ENCODE measurements around the gene TANK.
"Not testable (repeated sequence)": the region's sequence is repeated elsewhere in the genome, so short reads cannot be mapped to it uniquely, and the experiment has no call there.

TANK gene

DNA sequence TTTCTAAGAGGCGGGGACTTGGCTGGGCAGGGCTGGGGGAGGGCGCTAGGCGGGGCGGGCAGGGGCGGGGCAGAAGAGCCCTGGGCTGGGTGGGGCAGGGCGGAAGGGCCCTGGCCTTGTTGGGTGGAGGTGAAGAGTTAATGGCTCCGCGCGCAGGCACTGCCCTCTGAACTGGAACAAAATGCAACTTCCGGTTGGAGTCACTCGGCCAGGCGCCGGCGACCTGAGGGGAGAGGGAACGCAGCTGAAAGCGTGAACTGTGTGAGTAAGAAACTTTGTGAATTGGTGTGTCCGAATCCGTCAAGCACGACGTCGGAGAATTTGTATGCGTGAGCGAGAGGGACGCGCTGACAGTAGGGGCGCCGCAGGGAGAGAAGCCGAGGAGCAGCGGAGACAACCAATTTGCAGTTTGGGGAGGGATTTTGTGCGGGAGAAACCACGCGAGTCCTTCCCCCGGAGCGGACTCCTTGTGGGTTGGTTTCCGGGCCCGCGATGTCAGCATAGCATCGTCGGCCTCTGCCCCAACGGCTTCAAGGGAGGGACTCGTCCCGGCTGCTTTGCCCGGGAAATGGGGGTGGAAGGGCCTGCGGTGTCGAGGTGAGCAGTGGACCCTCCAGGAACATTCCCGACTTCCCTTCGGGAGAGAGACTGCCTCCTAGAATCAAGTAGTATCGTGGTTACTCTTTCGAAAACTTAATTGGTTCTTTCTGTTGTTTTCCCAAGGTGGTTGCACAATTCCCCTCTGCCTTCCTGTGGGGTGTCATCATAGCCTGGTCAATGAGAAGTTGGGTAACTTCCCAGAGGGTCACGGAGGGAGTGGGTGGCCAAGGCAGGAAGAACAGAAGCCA is at the start of gene TANK:
Gene TANK, plus strand, starts transcription at position 203 of the 848 bp plus-strand sequence. CDS start 19,235 bp downstream, outside the sequence.
- peak; percentile 78 for DNase-seq (ENCODE audit: low read depth)

DNA sequence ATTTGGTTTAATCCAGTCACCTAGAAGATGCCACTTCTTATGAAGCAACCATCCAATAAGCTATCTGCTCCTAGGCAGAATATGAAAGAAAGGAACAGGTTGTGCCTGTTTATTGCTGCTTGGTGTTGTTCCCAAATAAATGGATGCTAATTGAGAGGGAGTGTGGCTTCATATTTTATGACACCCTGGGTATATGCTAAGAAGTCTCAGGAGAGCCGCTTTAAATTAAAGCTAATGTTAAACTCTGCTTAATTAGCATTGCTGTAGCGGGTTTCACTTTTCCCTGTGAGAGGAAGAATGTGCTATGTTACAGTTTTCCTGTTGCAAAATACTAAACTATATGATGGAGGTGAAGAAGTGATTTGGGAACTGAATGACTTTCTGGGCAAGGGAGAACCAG is 48.7 kb upstream of the TANK start:
- DNase-seq (ENCODE audit: low read depth) = no peak

DNA sequence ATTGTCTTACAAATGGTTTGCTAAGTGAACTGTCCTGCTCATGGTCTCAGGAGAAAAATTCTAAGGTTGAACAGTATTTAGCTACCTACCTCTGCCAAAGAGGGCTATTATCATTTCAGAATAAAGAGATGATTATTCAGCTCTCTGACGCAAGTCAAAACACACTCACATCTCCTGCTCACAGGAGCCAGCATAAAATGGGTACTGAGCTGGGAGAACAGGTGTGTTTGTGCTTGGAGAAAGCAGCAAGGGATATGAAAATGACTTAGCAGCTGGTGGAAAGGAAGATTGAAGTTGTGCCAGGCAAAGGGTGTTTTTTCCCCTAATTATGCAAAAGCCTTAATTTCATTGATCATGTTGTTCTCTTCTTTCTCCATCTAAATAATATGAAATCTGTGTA is 47.3 kb upstream of the TANK start:
- DNase-seq (ENCODE audit: low read depth) = no peak

DNA sequence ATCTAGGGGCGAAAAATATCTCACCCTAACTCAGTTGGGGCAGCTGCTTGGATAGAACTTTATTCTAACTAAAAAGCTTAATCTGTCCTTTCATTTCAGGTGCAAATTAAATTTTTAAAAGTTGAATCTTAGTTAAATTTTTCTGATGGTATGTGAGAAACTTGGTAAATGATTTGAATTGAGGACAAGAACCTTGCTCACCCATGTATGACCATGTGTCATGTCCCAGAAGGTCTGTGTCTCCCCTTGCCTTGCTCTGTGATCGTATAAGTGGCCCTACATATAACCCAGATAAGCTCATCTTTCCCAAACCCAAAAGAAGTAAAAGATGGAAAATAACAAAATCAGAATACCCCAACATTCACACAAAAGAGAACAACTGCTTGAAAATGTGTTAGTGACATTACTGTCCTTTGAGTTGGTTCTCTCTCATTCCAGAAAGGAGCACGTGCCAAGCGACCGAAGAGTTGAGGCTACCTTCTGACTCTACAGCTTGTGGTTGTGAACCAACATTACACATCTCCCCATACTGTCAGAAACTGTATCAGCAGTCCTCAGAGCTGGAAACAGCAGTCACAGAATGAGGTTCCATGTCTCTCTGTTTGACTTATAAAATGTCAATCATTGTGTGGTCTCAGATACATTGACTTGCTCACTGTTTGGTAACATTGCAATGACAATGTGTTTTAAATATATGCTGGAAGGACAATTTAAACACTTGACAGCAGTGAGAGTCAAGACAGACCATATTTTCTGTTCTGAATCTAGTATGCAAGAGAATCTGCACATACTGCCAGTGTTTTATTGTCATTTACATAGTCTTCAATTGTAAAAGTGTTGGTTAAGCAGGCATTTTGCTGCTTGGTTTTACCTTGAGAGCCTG is 46.3 kb upstream of the TANK start:
- DNase-seq (ENCODE audit: low read depth) = no peak

DNA sequence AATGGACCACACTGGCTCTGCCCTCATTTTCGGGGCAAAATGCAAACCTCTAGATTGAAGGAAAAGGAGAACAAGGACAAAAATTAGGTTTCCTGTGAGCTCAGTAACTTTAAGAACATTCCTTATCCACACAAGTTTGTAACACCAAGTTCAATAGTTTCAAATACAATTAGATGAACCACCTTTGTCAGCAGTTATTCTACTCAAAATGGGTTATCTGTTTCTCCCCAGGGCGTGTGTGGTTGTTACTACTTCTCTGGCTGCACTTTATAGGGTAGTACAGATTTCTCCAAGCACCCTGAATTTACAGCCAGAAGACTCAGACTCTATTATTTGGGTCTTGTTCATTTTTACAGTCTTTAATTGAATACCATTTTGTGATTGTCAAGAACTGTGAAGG is 45.0 kb upstream of the TANK start:
- no peak for DNase-seq (ENCODE audit: low read depth)

DNA sequence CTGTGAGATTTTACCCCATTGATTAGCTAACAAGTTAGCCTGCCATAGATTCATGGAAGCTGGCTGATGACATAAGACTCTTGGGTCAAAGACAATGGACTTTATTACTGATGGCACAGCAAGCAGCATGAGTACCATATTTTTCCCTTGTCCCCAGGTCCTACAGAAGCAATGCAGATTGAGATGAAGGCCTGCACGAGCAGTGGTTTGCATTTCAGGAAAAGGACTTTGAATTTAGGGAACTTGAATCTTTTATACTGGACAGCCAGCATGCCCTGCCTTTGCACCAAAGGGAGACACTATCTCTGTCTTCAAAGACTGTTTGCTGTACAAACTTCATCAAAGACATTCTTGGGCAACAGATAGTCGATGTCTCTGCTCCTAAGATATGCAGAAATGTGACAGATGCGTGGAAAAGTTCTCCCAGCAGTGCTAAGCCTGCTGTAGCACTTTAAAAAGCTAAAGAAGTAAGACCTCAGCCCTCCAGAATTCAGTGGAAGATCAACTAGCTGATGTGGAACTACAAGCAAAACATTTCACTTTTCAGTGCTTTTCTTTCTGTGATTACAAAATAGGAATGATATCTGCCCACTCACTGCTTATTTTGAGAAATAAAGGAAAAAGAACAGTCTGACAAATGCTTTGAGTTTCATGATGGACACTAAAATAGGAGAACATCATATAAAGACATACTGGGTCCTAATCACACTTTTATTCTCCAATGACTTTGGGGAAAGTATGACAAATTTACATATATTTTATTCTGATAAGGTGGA is 44.4 kb upstream of the TANK start:
- no peak for DNase-seq (ENCODE audit: low read depth)

GRCh38 chr2:161116509-161116908 is 43.7 kb upstream of the TANK start:
- no peak for DNase-seq (ENCODE audit: low read depth)

DNA sequence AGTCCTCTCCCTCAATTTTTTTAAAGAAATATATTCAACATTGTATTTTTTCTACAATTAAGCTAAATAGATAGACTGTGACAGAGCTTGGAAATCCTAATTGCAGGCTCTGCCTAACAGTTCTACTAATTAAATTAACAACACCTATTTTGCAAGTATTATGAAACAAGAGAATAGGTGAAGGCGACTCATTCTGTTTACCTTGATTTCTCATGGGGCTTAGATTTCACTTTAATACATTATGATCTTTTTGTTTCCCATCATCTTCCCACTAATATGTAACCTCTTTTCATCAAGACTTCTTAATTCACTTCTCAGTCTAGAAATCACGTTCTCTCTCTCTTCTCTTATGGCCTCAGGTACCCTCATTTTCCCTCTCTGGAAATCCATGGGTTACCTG is 42.7 kb upstream of the TANK start:
- DNase-seq (ENCODE audit: low read depth) = no peak

DNA sequence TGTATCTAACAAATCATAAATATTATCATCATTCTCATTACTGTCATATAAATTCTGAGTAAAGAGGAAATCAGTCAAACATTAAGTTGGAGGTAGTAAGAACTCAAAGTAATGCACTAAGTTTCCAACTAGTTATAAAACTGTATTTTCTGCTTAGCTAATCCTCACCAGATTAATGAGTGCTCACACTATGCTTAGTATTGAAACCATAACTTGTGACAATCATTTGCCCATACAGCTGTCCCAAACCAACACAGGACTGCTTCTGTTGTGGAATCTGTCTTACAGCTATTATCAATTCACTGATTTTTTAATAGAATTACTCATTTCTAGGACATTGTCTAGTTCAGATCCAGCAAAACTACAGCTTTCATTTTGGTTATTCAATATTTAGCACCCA is 41.5 kb upstream of the TANK start:
- no peak for DNase-seq (ENCODE audit: low read depth)

DNA sequence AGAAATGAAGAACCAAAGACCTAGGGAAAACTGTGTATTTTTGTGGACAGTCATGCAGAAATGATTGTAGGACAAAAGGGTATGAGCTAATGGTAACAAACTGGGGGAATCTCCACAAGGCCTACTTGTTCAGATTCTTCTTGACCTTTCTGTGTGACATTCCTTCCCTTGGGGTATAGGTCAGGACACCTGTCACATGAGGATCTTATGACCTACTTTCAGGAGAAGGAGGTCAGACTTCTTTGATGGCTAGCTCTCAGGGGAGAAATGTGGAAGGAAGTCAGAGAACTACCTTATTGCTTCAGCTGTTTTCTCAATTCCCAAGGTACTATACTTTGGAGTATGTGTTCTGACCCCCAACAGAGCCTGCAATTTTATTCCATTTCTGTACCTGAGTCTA is 40.7 kb upstream of the TANK start:
- DNase-seq (ENCODE audit: low read depth) = no peak

DNA sequence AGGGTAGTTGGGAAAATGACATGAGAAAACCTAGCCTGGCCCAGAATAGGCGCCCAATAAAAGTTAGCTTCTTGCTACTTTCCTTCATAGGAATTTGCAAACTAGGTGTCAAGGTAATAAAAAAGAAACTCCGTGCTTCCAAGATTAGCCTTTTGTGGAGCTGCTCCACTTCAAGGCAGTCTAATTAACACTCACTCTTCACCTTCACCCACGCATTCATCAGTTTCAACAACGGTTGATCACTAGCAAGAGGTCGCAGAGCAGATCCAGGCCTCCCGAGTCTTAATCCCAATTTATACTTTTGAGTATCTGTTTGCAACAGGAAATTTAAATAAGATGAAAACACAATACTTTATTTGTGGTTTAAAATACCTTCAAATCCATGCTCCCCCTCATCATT is 39.5 kb upstream of the TANK start:
- DNase-seq (ENCODE audit: low read depth) = no peak

- DNase-seq (ENCODE audit: low read depth) = no peak
These were observed 38.6 kb upstream of the TANK start for GRCh38 chr2:161121622-161122021.

GRCh38 chr2:161122772-161123530 is 37.3 kb upstream of the TANK start:
- no peak for DNase-seq (ENCODE audit: low read depth)

GRCh38 chr2:161123531-161124030 is 36.6 kb upstream of the TANK start:
- DNase-seq (ENCODE audit: low read depth) = no peak

DNA sequence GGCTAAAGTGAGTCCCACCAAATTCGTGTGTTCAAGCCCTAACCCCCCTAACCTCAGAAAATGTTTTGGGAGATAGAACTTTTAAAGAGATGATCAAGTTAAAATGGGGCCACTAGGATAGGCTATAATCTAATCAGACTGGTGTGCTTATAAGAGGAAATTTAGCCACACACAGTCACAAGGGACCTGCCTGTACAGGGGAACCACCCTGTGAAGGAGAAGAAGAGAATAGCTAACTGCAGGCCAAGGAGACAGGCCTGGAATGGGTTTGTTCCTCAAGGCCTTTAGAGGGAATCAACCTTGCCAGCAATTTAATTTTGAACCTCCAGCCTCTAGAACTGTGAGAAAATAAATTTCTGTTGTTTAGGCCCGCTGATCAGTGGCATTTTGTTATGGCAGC is 36.0 kb upstream of the TANK start:
- no peak for DNase-seq (ENCODE audit: low read depth)

DNA sequence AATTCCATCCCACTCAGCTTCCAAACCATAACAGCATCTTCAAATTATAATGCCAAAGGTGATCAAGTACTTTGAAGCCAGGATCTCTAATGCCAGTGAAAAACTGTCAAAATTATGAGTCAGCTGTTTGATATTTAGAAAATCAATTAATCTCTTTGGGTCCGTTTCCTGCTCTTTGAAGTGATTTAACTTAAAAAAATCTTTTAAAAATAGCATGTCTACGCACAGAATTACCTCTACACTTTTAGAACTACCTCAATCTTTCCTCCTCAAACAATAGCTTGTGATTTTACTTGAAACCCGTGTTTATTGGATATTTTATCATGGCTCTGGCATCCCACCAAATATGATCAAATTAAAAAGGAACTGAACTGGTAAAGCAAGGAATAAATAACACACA is 31.3 kb upstream of the TANK start:
- no peak for DNase-seq (ENCODE audit: low read depth)

DNA sequence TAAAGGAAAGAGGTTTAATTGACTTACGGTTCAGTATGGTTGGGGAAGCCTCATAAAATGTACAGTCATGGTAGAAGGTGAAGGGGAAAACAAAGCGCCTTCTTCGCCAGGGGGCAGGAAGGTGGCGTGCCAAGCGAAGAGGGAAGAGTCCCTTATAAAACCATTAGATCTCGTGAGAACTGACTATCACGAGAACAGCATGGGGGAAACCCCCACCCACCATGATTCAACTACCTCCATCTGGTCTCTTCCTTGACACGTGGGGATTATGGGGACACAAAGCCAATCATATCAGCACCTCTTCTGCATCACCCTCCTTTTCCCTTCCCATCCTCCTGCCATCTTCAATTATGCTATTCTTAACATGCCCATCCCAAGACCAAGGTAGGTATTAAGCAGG is 29.9 kb upstream of the TANK start:
- DNase-seq (ENCODE audit: low read depth) = no peak

GRCh38 chr2:161131074-161131680 is 29.1 kb upstream of the TANK start:
- DNase-seq (ENCODE audit: low read depth) = no peak

GRCh38 chr2:161131804-161132203 is 28.4 kb upstream of the TANK start:
- DNase-seq (ENCODE audit: low read depth) = no peak

DNA sequence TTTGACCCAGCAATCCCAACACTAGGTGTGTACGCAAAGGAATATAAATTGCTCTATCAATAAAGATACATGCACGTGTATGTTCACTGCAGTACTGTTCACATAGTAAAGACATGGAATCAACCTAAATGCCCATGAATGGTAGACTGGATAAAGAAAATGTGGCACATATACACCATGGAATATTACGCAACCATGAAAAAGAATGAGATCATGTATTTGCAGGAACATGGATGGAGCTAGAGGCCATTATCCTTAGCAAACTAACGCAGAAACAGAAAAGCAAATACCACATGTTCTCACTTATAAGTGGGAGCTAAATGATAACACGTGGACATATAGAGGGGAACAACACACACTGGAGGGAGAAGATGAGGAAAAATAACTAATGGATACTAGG is 27.8 kb upstream of the TANK start:
- not testable (repeated sequence) for DNase-seq (ENCODE audit: low read depth)

DNA sequence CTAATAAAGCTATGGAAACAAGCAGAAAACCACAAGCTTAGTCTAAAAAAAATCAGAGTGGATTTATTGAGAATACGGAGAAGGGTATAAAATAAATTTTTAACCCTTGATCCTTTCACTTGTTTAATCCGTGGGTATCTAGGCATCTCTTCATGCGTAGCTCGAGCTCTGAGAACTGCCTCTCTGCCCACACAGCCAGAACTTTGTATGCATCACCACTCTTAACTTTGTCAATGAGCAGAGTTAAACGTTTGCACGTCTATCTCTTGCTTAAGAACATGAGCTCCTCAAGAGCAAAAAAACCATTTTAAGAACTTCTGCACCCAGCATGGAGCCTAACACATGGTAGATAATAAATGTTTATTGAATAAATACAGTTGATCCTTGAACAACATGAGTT is 26.9 kb upstream of the TANK start:
- no peak for DNase-seq (ENCODE audit: low read depth)

Measured in activated gamma-delta T cell treated with anti-CD3 and anti-CD28 coated beads, Interleukin-2, amount 50 U/mL, for 16 hours (primary cell).